ENCODE measurements around the gene APBB2.

APBB2 gene

GRCh38 chr4:41216294-41217019 is 2.1 kb upstream of the APBB2 start:
- in situ Hi-C loops (cut with HindIII; ENCODE audit: low sequenced_read_pairs) = loop anchor here (5.0 kb wide), 1 partner anchor 229 kb away; no protein-coding TSS in a partner anchor

- in situ Hi-C loops (cut with HindIII; ENCODE audit: low sequenced_read_pairs) = loop anchor here (5.0 kb wide), 1 partner anchor 229 kb away; no protein-coding TSS in a partner anchor
These were observed 1.6 kb upstream of the APBB2 start for GRCh38 chr4:41215969-41216293.

GRCh38 chr4:41215155-41215554 is 813 bp upstream of the APBB2 start:
- in situ Hi-C loops (cut with HindIII; ENCODE audit: low sequenced_read_pairs) = loop anchor here (5.0 kb wide), 1 partner anchor 228 kb away; no protein-coding TSS in a partner anchor

- in situ Hi-C loops (cut with HindIII; ENCODE audit: low sequenced_read_pairs) = loop anchor here (5.0 kb wide), 1 partner anchor 227 kb away; no protein-coding TSS in a partner anchor
These were observed 444 bp upstream of the APBB2 start for GRCh38 chr4:41214825-41215146.

- in situ Hi-C loops (cut with HindIII; ENCODE audit: low sequenced_read_pairs) = no loop called here
These were observed 662 bp downstream of the APBB2 start for GRCh38 chr4:41213625-41214135.

GRCh38 chr4:41212616-41213203 is 1.6 kb downstream of the APBB2 start:
- in situ Hi-C loops (cut with HindIII; ENCODE audit: low sequenced_read_pairs) = no loop called here

GRCh38 chr4:41211951-41212615 is 2.3 kb downstream of the APBB2 start:
- in situ Hi-C loops (cut with HindIII; ENCODE audit: low sequenced_read_pairs) = no loop called here

GRCh38 chr4:41209901-41210300 is 4.4 kb downstream of the APBB2 start:
- in situ Hi-C loops (cut with HindIII; ENCODE audit: low sequenced_read_pairs) = loop anchor here (5.0 kb wide), 1 partner anchor 47 kb away; the partner anchor contains the start of gene UCHL1

- in situ Hi-C loops (cut with HindIII; ENCODE audit: low sequenced_read_pairs) = loop anchor here (5.0 kb wide), 1 partner anchor 48 kb away; the partner anchor contains the start of gene UCHL1
These were observed 5.2 kb downstream of the APBB2 start for GRCh38 chr4:41209187-41209586.

GRCh38 chr4:41207291-41207831 is 7.0 kb downstream of the APBB2 start:
- in situ Hi-C loops (cut with HindIII; ENCODE audit: low sequenced_read_pairs) = loop anchor here (5.0 kb wide), 1 partner anchor 50 kb away; the partner anchor contains the start of gene UCHL1

- in situ Hi-C loops (cut with HindIII; ENCODE audit: low sequenced_read_pairs) = loop anchor here (5.0 kb wide), 1 partner anchor 51 kb away; the partner anchor contains the start of gene UCHL1
These were observed 8.4 kb downstream of the APBB2 start for GRCh38 chr4:41205854-41206460.

GRCh38 chr4:41205130-41205529 is 9.2 kb downstream of the APBB2 start:
- in situ Hi-C loops (cut with HindIII; ENCODE audit: low sequenced_read_pairs) = loop anchor here (5.0 kb wide), 1 partner anchor 52 kb away; the partner anchor contains the start of gene UCHL1

- in situ Hi-C loops (cut with HindIII; ENCODE audit: low sequenced_read_pairs) = no loop called here
These were observed 9.9 kb downstream of the APBB2 start for GRCh38 chr4:41204400-41204978.

GRCh38 chr4:41203841-41204240 is 10.5 kb downstream of the APBB2 start:
- in situ Hi-C loops (cut with HindIII; ENCODE audit: low sequenced_read_pairs) = no loop called here

GRCh38 chr4:41202820-41203568 is 11.3 kb downstream of the APBB2 start:
- in situ Hi-C loops (cut with HindIII; ENCODE audit: low sequenced_read_pairs) = no loop called here

- in situ Hi-C loops (cut with HindIII; ENCODE audit: low sequenced_read_pairs) = no loop called here
These were observed 12.0 kb downstream of the APBB2 start for GRCh38 chr4:41202356-41202755.

- in situ Hi-C loops (cut with HindIII; ENCODE audit: low sequenced_read_pairs) = no loop called here
These were observed 13.8 kb downstream of the APBB2 start for GRCh38 chr4:41200486-41201017.

- in situ Hi-C loops (cut with HindIII; ENCODE audit: low sequenced_read_pairs) = no loop called here
These were observed 14.6 kb downstream of the APBB2 start for GRCh38 chr4:41199788-41200187.

- in situ Hi-C loops (cut with HindIII; ENCODE audit: low sequenced_read_pairs) = no loop called here
These were observed 16.3 kb downstream of the APBB2 start for GRCh38 chr4:41197996-41198395.
